DMS 273 (cell line): Measurements from ENCODE around the gene TMEM272.
A peak's percentile ranks its signal among the peaks of the same experiment; 100 is the strongest.

Experiments used
- DNase-seq: peaks from one replicate; lab custom pipeline; 2025; ENCODE audit not compliant: unreplicated experiment; lab: John Stamatoyannopoulos, UW

TMEM272 gene

DNA sequence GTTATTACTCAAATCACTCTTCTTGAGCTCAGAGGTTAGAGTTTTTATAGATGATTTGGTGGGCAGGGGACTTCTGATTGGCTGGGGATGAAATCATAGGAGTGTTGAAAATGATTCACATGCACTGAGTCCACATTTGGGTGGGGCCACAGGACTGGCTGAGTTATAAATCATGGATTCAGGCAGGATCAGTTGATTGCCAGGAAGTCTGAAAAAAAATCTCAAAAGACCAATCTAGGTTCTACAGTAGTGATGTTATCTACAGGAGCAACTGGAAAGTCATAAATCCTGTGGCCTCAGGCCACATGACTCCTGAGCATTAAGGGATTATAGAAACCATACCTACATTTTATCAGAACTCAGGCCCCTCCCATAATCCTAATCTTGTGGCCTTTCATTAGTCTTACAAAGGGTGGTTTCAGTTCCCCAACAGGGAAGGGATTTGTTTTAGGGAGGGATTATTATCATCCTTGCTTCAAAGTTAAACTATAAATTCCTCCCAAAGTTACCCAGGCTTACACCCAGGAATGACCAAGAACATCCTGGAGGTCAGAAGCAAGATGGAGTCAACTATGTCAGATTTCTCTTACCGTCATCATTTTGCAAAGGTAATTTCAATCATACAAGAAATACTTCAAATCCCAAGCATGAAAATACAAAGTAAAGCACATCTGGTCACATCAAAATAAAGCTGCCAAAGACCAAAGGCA is 11.2 kb upstream of the TMEM272 start:
- no peak for DNase-seq

DNA sequence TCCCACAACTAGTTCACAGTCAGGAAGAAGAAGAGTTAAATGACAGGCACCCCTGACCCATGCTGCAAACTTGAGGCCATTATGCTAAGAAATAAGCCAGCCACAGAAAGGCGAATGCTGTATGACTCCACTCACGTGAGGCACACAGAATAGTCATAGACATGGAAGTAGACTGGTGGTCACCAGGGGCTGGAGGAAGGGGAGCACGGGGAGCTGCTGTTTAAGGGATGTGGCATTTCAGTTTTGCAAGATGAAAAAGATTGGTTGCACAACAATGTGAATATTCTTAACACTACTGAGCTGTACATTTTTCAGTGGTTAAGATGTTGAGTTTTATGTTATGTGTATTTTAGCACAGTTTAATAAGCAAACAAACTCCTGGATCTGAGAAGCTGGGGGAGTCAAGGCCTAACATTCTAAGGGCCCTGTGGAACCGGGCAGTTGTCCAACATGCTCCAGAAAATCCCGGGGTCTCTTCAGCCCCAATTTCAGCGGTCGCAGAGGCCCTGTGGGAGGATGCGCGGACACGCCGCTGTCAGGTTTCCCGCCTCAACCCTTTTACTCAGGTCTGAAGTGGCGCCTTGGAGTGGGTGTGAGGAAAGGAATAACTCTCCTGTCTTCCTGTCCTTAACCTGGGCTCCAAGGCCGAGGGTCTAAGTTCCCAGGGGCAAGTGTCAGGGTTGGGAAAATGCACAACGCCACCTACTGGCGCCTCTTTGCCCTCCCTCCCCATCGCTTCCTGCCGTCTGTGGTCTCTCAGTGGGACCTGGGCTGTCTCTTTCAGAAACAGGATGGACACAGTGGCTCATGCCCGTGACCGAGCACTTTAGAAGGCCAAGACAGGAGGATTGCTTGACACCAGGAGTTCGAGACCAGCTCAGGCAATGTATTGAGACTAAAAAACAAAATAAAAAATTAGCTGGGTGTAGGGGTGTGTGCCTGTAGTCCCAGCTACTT is 4.4 kb upstream of the TMEM272 start:
- DNase-seq = peak; percentile 27

DNA sequence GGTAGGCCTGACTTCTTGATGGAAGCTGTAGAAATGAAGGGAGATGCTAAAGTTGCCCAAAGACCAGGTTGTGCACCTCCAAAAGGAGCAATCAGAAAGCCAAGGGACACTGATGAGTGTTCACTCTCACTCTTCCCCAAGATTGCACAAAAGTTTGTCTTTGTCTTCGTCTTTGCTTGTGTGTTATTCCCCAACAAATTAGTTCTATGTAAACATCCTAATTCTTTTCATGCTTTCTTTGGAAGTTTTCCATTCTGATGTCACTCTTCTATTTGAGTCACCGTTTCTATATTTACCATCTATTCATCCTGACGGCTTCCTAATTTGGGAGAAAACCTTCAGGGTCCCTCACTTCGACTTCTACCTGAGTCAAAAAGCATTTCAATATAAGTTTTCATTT is 3.7 kb upstream of the TMEM272 start:
- DNase-seq = no peak

DNA sequence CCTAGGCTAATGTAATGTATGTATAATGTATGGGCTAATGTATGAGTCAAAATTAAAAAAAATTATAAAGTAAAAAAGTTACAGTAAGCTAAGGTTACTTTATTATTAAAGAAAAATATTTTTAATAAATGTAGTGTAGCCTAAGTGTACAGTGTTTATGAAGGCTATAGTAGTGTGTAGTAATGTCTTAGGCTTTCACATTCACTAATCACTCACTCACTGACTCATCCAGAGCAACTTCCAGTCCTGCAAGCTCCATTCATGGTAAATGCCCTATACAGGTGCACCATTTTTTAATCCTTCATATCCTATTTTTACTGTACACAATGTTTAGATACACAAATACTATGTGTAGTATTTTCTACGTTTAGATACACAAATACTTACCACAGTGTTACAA is 1.8 kb upstream of the TMEM272 start:
- DNase-seq = no peak

DNA sequence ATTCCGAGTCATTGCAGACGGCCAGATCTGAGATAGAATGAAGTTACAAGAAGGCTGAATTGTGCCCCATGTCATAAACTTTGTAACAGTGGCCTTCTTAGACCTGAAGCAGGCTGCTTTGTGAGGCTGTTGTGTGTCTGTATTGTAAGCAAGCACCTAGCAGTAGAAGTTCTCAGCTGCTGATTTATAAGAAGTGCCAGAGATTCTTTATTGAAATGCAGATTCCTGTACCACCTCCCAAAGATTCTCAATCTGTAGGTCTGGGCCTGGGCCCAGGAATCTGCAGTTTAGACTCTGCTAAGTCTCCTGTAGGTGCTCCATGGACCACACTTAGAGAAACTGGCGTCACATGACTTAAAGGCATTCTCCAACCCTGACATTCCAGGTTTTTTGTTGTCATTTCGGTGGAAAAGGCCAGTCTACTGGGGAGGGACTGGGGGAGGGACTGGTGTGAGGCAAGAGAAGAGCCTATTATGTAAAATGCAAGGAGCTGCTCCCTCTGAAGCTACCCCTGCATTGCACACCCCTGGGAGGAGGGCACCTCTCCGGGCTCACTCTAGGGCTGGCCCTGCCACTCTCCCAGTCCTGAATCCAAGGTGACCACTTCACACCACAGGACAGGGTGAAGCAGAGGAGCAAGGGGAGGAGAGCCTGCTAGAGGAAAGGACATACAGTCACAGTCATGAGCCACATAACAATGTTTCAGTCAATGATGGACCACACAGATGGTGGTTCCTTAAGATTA is 769 bp upstream of the TMEM272 start:
- DNase-seq = no peak

DNA sequence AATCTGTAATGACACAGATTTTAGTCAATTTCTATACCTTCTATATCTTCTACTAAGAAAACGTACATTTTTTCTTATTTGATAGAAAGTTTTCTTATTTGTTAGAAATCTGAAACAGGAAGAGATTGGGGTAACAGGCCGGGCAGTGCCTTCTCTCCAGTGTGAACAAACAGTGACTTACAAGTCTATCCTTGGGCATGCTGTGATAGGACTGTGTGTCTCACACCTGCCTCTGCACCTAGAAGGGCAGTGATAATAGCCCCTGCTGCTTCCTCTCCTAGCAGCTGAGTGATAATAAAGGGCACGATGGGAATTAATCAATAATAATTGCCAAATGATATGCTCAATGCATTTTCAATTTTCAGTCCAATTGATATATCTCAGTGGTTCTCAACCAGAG is 1.4 kb downstream of the TMEM272 start:
- no peak for DNase-seq

DNA sequence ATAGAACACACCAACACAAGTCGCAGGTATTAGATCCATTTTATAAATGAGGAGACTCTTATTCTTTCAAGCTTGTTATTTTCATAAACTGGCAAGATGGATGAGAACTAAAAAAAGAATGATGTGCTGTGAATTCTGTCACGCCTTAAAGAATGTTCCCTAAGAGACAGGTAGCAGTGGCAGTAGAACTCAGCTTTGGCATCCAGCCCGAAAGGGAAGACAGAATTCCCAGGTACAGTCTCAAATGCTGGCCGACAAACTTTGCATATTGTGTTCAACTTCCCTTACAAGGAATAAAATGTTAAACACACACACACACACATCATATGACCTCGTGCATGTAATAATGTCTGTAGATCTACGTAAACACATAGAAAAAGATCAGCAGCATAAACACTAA is 3.2 kb downstream of the TMEM272 start:
- DNase-seq = no peak

DNA sequence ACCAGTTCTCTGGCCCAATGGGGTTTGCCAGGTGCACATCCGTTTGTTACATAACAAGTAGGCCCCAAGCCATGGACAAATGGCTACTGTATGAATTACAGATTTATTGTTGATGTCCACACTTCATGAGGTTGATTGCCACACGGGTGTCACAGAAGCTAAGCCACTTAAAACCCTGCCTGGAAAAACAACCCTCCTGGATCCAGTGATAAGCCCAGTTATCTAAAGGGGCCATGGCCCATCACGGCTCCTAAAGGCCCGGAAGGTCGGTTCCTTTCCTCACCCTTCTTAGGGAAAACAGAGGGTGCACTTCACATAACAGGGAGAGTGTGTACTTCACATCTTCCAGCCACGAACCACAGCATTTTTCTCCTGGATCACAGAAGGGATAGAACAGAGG is 4.1 kb downstream of the TMEM272 start:
- DNase-seq = no peak

DNA sequence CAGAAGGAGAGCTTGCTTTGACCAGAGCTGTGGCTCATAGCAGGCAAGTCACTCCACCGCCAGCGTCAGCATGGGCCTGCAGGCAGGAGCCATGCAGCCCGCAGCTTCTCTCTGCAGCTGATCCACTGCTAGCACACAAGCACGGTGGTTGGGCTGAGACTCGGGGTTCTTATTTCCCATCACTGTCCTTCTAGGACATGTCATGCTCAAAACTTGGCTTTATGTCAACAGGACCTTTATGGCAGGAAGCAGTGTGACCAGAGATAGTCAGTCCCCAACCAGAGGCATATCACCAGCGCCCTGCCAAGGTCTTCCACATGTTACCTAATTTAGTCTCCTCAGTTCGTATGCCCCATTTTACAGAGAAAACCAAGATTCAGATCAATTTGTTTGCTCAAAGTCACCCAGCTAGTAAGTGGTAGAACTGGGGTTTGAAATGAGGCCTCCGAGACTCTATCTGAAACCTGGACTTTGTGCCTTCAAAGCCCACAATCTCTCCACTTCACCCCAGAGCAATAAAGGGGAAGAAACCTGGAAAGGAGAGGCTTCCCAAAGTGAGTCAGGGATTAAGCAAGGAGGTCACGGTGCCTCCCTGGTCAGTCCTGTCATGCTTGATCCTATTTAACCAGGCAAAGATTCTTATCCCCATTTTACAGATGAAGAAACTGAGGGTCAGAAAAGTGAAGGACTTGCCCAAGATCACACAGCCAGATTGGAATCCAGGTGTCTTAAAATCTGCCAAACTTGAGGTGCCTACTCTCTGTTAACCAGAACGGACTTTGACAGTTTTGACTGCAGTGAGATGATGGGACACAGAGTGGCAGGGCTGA is 5.1 kb downstream of the TMEM272 start:
- no peak for DNase-seq

DNA sequence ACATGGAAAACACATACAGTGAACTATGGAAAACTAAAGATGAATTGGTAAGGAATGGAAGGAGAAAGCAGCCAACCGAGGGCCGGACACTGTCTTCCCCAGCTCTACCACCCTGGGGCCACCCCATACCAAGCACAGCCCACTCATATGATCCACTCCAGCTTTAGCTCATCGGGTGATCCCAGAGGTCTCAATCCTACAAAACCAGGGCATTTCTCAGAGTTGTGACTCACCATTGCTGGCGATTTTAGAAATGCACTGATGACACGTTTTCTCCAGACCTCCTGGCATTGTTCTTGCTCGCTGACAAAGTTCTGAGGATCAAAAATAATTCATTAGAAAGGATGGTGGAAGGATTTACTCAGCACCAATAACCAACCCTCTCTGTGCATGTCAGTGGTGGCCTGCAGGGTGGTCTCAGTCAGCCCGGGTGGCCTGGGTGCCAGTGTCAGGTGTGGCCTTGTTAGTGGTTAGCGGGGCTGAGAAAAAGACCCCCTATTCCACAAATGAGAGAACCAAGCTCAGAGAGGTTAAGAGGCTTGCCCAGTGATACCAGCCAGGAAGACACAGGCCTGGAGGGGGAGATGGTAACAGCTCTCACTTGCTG is 6.6 kb downstream of the TMEM272 start:
- DNase-seq = no peak

DNA sequence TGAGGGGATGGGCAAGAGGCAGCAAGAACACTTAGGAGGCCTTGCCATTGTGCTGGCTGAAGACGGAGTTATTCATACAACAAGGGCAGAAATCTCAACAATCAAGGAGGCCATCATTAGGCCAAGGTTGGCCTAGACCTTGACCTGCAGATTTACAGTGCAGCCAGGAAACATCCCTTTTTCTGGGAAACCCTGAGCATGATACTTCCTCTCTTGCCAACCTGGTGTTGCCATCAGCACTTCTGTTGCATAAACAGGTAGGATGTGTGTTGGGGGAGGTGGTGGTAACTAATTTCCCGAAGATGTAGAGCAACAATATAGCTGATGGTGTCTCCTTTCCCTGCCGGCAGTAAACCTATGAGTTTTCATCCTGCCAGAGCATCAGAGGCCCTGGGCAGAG is 8.0 kb downstream of the TMEM272 start:
- no peak for DNase-seq

DNA sequence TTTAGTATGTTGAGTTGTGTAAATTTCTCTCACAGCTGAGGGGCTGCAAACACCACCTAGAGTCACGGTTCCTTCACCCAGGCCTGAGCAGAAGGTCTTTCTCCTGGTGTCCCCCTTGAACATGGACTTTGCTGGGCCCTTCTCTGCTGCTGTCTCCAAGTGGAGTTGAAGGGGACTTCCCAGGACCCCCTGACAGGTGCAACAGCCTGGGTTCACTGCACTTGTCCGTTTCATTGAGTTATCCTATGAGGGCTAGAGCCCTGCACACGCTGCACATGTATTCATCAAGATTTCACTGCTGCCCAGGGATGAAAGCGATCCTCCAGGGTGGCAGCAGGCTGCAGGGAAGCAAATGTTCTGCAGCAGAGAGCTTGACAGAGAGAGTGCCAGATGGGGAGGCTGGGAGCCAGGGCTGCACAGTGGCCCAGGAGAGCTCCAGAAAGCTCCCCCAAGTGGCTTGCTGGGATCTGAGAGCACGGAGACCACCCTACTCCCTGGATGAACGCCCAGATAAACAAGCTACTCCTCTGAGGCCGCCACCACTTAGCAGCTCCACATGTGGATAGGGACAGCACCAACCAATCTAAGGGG is 10.3 kb downstream of the TMEM272 start:
- DNase-seq = peak; percentile 93

DNA sequence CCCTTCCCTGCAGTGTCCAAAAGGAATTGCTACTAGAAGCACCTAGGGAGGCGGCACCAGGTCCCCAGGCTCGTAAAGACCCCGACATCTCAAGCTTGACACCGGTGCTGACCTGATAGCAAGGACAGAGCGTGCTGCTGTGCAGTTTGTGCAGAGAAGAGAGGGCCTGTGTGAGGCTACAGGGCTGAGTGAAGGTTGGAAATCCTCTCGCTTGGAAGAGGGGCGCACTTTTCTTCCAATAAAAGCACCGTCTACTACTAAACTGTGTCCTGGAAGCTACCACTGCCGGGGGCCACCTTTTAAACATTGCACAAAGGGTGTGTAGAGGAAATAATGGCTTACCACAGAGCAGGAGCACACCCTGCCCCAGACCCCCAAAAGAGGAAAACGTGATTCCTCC is 11.0 kb downstream of the TMEM272 start:
- no peak for DNase-seq

DNA sequence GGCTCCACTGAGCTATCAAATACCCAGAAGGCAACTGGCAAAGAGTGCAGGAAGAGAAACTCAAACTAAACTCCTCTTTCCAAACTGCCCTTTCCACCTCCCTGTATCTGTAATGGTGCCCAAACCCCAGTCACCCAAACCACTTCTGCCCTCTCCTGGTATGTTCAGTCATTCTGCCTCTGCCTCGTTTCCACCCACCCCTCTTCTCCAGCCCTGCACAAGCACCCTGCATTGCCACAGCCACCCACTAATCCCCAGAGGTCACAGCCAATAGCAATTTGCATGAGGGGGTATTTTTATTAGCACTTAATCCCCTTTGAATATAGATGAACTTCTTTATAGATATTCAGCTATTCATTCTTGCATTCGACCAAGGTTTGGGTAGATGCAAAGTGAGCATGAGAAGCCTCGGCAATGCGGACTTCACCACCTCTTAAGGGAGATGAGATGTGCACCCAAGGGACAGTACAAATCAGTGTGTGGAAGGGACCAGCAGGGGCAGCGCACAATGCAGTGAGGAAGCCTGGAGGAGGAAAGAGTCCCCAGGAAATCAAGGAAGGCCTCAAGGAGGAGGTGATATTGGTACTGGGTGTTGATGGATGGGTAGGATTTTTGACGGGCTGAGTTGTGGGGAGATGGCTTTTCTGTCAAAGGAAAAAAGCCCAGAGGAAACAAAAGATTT is 12.4 kb downstream of the TMEM272 start:
- DNase-seq = peak; percentile 52

DNA sequence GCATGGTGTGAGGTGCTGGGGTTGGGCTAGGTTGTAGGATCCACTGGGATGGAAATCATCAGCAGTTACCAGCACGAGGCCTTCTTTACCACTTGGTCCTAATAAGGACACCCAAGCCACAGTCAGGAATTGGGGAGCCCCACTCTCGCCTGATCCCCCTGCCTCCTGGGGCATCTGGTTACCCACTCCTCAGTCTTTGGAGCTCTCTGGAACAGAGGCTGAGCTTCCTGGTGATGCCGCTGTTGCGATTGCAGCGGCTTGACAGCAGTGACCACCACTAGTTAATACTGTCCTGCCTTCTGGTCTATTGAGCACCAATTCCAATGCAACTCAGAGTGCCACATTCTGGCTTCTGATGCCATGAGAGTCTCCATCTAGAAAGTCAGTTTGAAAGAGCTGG is 13.5 kb downstream of the TMEM272 start:
- no peak for DNase-seq

DNA sequence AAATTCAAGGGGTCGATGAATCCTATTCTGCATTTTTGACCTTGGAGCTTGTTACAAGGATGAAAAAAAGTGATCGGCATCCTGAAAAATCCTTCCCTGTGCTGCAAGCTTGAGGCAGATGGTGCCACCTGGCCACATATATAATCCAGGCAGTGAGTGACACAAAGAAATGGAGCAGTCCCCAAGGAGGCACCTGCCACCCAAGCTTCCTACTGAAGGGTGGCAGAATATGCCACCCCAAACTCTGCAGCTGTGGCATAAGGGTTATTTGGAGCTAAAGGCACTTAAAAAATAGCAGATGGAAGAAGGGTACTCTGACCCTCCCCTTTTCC is 15.4 kb downstream of the TMEM272 start:
- DNase-seq = no peak

DNA sequence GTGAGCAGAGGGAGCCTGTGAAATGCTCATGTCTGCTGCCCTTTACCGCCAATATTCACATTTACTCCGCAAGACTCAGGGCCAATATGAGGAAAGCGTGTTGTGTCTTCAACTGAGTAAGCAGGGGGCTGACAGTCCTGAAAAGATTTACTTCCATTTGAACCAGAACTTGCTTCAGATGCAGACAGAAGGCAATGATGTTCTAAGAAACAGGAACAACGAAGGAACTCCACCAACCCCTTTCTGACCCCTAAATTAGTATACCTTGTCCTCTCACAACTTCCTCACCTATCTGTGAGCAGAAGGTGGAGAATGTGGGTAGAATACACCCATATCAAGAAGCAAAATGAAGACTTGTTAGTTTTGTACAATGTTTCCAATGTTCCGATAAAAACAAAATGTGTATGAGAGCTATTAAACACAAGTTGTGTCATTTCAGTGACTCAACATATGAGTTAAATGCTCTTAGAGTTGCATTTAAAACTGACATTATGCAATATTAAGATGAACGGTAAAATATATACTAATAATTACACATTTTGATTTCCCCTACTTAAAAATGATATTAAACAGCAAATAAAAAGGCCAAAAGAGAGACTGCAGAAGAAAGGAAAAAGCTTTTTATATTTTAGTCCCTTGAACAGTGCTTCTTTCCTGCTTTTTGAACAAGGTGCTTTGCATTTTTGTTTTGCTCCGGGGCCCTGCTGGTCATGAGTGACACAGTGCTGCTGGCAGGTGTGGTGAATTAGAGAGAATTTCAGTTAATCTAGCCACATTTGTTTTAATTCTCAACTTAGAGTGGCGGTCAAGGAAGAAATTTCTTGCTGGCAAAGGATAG is 16.0 kb downstream of the TMEM272 start:
- DNase-seq = no peak

DNA sequence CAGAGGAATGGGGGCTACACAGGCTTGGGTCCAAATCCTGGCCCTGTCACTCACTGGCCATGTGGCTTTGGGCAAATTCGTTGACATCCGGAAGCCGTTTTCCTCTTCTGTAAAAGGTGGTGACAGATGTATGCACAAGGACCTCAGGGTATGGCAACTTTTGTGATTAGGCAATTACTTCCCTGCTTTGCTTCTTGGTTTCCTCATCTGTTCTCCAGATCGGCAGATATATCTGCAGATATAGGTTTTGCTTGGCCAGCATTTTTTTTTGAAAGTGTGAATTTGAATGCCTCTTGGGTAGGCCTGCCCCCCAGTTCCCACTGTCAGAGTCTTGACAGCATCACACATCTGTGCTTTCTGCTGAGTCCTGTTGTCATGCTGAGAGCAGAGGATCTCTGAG is 17.7 kb downstream of the TMEM272 start:
- no peak for DNase-seq

DNA sequence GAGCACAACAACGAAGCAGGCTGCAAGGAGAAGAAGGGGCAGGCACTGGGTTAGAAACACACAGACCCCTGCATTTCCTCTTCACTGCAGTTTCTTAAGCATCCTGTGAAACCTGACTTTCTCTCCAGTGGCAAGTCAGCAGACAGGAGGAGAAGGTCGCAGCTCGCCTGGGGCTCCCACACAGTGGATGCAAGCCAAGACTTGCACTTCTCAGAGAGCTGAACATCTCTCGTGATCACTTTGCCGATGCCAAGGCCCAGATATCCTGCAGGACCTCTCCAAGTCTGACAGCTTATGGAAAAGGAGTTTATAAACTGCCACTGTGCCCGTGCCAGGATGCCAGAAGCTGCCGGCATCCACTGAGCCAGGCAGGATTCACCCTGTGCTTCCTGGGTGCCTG is 18.4 kb downstream of the TMEM272 start:
- peak; percentile 21 for DNase-seq
